NCI-H2081 (cell line): ENCODE data around the gene OR2C1.

Experiments used
- DNase-seq, 2 experiments: peaks; one replicate each; lab custom pipeline; 2025; lab: John Stamatoyannopoulos, UW

Gene OR2C1

DNA sequence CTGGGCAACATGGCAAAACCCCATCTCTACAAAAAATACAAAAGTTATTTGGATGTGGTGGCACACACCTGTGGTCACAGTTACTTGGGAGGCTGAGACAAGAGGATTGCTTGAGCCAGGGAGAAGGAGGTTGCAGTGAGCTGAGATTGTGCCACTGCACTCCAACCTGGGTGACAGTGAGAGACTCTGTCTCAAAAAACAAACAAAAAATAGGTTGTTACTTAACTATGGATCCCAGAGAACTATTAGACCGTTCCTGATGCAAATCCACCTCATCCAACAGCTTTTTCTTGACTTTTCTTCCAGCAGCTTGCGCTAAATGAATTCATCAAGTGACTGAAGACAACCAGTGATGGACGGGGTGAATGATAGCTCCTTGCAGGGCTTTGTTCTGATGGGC lies at the start of gene OR2C1:
TSS of gene OR2C1 (plus strand) at position 301 of the 400 bp plus-strand sequence. CDS start at position 353, 52 bp downstream.
- no peak for DNase-seq

DNA sequence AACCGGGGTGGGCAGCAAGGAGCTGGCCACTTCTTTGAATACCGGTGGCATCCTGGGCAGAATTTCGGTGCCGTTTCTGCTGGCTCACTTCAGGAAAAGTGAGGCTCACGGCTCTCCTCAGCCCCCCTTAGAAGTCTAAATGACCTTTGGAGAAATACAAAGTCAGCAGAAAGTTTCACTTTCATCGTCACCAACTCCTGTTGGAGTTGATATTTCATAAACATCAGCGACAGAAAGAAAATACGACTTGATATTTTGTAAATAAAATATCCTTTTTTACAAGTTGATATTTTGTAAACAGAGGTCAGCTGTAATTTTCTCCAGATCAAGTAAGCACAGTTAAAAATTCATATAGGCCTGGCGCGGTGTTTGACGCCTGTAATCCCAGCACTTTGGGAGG lies 49.6 kb upstream of the OR2C1 start:
- DNase-seq = no peak

DNA sequence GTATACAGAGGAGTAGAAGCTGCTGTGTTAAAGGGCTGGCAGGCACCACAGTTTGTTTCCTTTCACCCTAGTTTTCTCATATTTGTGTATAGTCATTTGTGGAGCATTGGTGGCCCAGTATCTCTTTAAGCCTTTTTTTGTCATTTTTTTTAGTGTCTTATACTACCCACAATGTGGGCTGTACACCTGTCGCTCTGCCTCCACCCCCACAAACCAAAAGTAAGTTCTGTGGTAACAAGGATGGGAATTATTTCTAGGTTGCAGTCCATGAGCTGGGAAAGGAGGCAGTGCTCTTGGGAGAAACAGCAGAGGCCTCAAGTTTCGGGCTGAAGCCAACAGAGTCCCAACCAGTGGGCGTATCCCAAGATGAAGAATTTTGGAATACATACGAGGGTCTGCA lies 44.2 kb upstream of the OR2C1 start:
- no peak for DNase-seq

DNA sequence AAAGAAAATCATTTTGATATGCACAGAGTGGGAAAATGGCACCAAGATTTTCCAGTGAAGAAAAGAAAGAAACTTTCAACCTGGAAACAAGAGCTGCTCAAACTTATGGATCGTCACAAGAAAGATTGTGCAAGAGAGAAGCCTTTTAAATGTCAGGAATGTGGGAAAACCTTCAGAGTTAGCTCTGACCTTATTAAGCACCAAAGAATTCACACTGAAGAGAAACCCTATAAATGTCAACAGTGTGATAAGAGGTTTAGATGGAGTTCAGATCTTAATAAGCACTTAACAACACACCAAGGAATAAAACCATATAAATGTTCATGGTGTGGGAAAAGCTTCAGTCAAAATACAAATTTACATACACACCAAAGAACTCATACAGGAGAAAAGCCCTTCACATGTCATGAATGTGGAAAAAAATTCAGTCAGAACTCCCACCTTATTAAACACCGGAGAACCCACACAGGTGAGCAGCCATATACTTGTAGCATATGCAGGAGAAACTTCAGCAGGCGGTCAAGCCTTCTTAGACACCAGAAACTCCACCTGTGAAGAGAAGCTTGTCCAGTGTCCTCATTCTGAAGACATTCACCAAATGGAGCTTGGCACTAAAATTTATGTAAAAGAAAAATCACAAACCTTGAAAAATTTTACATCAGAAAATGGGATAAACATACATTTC lies 38.2 kb upstream of the OR2C1 start:
- no peak for DNase-seq

DNA sequence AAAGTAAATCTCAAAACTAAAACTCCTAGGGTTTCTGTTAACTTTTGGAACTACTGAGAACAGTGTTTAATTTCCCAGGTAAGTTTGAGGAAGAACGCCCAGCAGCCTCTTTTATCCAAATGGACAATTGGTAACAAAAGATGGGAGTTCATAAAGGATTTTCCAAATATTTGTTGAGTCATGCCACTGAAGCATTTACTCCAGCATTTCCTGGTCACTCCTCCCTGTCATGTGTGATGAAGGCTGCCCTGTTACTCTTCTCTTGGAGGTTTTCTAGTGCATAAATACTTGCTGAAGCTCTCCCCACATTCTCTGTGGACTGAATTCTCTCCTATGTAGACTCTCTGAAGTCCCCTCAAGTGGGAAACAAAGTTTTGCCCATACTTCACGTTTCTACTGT lies 33.9 kb upstream of the OR2C1 start:
- no peak for DNase-seq

DNA sequence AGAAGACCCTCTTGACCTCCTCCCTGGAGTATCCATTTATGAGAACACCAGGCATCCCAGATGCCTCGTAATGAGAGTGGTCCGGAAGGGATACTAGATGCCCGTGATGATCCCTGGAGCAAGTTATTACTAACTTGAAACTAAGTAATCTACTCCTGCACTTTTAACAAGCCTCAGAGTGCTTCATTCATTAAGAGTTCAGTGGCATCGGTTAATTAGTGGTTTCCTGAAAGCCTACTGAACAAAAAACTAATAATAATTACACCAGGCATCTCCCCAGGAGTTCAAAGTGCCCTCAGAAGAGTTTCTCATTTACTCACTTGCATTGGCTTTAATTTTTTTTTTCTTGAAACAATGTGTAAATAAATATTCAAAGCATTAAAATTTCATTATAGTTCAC lies 28.2 kb upstream of the OR2C1 start:
- DNase-seq = no peak

DNA sequence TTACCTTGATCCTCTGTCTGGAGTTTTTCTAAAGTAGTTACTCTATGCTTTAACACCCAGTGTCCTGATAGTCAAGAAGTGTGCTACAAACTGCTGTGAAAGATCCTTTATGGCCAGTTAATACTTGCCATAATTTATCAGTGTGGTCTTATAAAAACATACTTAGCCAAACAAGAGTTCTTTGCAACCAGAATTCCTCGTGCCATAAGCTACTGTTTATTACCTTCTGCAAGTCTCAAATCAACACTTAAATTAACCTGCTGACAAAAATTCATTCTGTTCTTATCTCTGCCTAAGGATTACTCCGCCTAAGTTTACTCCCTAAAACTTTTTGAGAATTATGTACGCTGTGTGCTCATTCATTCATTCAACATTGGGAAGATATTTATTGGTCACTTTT lies 27.6 kb upstream of the OR2C1 start:
- DNase-seq = no peak

DNA sequence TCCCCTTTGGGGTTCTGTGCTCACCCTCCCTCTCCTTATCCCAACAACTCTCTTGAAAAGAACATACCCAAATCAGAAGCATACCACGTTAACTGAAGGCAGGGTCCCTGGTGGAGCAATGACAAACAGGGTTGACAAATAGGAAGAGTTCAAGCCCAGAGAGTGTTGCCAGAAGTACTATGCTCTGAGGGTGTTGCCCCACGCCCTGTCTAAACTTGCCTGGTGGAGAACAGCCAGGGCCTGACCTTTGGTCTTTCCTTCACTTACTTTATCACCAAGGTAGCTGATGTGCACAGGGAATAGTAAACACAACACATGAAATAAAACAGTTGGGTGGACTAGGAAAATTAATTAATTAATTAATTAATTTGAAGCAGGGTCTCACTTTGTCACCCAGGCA lies 27.0 kb upstream of the OR2C1 start:
- no peak for DNase-seq

DNA sequence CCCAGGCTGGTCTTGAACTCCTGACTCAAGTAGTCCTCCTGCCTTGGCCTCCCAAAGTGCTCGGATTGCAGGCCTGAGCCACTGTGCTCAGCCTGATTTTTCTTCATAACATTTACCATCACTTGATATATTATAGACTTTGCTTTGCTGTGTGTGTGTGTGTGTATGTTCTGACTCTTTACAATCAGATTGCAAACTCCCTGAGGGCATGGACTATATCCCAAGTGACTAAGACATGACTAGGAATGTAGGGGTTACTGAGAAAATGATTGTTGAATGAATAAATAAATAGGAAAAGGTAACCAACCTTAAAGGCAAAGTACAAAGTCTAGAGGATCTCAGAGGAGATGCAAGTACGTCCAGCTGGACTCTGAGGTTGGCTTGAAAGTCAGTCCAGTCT lies 9.6 kb upstream of the OR2C1 start:
- DNase-seq = no peak

DNA sequence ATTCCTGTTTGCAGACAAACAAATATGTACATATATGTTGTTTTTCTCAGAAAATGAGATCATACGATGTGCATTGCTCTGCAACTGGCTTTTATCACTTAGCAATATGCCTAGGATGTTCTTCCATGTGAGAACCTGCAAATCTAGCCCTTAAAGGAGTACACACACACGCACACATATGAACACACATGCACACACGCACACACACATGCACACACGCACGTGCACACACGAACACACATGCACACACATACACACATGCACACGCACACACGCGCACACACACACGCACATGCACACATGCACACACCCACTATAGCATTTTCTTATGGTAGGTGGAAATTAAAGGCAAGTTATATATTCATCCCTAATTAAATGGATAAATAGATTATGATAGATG lies 8.1 kb upstream of the OR2C1 start:
- DNase-seq = no peak

DNA sequence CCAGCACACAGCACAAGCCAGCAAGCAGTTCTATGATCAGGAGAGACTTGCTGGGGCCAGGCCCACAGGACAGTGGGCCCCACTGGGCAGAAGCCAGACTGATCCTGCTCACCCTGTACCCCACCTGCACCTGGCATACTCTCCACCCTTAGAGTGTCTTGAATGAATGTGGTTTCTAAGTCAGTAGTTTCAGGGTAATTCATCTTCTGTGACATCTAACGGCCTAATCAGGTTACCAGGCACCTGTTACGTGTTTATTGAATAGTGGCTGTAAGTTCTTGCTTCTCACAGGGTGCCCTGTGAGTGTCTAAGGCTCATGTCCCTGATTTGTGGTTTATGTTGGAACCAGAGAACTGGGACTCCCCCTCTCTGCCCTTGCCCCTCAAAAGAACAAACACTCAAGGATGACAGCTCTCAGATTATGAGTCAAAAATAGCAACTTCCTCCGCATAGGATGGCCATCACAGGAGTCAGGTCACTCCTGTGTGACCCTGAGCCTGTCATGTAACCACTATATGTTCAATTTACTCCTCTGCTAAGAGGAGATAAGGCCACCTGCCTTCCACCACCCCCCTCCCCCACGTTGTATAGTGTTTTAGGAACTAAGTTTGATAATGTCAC lies 7.0 kb upstream of the OR2C1 start:
- DNase-seq = no peak

DNA sequence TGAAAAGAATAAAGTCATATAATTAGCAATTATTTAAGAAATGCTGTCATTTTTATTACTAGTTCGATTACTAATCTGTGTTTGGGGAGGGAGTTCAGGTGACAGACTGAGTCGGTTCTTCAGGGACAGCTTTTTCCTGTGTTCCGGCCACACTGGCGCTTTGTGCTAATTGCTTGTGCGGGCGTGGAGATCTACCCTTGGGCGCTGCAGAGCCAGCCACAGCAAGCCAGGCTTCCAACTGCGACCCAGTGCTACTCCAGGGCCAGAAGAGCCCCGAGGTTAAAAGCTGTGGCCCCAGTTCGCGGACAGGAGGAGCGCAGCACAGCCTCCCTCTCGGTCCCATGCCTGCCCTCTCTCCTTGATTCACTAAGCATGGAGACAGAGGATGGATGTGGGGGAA lies 6.5 kb upstream of the OR2C1 start:
- DNase-seq = no peak

DNA sequence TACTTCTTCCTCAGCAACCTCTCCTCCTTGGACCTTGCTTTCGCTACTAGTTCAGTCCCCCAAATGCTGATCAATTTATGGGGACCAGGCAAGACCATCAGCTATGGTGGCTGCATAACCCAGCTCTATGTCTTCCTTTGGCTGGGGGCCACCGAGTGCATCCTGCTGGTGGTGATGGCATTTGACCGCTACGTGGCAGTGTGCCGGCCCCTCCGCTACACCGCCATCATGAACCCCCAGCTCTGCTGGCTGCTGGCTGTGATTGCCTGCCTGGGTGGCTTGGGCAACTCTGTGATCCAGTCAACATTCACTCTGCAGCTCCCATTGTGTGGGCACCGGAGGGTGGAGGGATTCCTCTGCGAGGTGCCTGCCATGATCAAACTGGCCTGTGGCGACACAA lies 429 bp downstream of the OR2C1 start:
- DNase-seq = no peak

DNA sequence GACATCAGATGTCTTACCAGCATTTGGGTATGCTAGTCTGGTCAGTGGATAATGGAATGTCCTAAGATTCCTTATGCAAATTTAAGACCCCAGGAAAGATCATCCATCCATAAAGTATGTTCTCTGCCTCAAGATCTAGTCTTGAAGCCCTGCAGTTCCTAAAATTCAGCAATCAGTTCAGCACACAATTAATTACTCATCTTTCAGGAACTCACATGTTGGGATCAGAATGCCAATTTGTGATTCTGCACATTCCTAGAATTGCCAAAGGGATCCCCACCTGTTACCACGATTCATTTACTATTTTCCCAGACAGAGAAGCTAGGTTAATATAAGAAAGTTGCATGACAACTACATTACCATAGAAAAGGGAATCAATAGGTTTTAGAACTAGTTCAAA lies 3.2 kb downstream of the OR2C1 start:
- no peak for DNase-seq

DNA sequence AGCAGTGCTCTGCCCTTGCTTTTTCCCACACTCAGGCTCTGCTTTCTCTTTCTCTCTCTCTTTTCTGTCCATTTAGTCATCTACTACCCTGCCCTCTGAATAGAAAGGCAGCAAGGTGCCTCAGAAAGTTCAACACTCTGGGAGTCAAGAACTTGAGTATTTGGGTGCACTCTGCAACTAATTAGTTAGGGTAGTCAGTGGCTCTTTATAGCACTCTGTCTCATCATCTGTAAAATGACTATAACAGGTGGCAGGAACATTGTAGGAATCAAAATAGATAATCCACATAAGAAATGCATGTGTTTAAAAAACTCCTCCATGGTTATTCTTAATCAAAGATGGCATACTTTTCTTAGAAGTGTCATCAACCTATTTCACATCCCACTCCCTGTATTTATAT lies 7.2 kb downstream of the OR2C1 start:
- DNase-seq = no peak

DNA sequence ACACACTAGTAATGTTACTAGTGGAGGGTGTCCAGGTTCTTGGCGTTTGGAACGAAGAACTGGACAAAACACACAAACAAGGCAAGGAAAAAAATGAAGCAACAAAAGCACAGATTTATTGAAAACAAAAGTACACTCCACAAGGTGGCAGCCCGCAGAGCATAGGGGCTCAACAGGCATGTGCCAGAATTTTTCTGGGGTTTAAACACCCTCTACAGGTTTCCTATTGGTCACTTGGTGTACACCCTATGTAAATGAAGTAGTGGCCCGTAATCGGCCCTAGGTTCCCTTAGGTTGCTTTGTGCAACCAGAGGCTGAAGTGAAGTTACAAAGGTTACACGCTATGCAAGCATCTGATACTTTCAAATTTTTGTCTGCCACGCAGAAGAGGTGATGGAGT lies 8.1 kb downstream of the OR2C1 start:
- DNase-seq = no peak

DNA sequence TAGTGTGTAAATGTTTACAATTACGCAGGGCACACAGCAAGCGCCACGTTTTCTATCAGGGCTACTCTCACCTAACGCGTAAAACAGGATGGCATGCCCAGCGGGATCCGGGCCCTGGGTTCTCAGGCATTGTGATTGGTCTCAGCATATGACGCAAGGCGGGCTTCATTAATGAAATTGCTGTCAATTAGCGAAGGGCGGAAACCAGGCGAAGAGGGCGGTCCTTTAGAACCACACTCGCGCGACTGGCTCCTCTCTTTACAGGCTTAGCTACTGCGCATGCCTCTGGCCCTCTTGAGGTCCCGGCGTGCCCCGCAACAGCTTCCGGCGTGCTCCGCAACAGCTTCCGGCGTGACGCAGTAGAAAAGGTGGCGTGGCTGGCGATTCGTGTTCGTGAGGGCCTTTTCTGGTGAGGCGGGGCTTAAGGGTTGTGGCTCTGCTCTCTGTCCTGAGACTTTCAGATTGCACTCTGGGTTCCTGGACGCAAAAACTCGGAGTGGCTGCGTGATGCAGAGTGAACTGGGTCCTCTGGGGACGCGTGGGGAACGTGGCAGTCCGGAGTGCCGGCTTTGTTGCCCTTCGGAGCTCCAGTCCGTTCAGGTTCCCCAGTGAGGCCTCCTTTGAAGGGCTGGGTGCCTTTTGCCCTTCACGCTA lies 9.2 kb downstream of the OR2C1 start:
- peak; percentile 98 to 99 for DNase-seq

DNA sequence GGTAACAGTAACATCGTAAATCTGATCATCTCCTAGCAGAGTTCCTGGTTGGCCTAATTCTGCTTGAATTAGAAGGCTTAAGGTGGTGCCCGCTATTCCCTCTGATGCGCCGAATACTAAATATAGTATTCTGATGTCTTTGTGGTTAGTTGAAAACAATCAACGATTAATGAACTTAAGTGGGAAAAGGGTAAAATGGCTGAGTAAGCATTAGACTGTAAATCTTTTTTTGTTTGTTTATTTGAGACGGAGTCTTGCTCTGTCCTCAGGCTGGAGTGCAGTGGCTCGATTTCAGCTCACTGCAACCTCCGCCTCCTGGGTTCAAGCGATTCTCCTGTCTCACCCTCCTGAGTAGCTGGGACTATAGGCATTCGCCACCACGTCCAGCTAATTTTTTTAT lies 13.4 kb downstream of the OR2C1 start:
- DNase-seq = no peak

DNA sequence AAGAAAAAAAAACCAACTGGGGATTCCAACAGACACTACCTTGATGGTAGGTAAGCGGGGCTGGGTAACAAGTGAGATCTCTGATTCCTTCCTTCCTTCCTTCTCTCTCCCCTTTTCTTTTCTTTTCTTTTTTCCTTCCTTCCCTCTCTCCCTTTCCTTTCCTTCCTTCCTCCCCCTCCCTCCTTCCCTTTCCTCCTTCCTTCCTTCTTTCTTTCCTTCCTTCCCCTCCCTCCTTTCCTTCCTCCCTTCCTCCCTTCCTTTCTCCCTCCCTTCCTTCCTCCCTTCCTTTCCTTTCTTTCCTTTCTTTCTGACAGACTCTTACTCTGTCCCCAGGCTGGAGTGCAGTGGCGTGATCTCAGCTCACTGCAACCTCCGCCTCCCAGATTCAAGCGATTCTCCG lies 20.0 kb downstream of the OR2C1 start:
- DNase-seq = no peak

DNA sequence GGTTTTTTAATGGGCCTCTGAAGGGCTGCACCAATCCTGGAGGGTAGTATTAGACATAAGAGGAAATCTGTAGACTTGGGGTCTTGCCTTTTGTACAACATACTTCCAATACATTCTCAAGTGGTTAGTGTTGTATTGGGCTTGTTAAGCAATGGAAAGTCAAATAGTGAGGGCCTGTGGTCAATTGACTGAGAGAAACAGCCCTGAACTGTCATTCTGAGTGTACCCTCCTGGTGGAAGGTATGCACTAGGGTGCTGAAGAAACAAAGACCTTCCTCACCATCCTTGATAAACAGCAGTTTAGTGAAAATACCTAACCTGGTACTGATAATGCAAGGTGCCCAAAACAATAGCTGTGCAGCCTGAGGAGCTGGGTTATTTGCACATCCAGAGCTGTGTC lies 22.2 kb downstream of the OR2C1 start:
- DNase-seq = no peak

DNA sequence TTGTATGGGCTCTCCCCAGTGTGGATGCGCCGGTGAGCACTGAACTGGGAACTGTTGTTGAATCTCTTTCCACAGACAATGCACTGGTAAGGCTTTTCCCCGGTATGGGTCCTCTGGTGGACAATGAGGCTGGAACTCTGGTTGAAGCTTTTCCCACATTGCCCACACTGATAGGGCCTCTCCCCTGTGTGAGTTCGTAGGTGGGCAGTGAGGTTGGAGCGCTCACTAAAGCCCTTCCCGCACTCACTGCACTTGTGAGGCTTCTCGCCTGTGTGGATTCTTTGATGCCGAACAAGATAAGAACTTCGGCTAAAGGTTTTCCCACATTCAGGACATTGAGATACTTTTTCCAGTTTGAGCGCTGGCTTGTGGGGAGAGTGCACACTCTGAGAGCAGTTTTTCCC lies 27.4 kb downstream of the OR2C1 start:
- no peak for DNase-seq

DNA sequence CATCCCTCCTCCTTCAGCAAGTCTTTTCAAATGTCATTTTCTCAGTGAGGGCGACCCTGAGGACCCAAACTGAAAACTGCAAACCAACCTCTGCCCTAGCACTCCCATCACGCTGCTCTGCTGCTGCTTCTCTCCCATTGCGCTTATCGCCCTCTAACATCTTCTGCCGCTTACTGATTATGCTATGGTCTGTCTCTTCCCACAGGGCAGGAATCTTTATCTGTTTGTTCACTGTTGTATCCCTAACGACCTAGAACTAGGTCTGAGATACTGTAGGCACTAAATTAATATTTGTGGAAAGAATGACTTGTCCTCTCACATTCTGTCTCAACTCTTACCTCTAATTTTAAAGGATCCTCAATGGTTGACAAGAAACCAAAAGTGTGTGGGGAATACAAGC lies 32.6 kb downstream of the OR2C1 start:
- DNase-seq = no peak

DNA sequence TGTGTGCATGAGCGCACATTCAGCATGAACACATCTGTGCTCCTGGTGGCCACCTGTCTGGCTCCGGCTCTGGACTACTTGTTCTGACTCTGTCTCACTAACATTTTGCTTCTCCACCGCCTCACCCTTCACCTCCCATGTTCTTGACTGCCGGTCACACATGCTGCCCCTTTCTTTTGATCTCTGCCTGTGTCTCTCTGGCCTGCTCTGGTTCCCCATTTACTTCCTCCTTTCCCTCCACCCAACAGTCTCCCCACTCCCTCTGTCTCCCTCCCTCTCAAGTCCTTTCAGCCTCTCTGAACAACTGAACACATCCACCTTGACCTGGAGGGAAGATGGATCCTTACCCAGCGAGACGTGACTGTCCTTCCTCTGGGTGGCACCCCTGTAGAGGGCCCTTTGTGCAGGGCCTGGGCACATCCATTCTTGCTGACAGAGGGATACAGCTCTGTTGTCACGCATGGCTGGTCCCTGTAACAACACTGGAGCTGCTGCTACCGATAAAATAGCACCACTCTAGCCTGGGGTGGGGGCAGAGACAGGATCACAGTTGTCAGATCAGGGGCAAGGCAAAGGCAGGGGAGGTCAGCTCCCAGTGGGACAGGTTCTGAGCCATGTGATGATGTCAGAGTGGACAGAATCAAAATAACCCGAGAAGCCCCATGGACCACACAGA lies 34.1 kb downstream of the OR2C1 start:
- no peak for DNase-seq
